SH-SY5Y (cell line): Measurements from ENCODE around the gene ITLN1.

ENCODE experiments used
- GATA2 ChIP-seq: IDR thresholded peaks from 2 replicates; pipeline ENCODE4 v1.6.1; 2011; ENCODE audit warnings: mild to moderate bottlenecking, low read depth, low read length
- GATA3 ChIP-seq: IDR thresholded peaks from 2 replicates; pipeline ENCODE4 v1.6.1; 2011; ENCODE audit warnings: low read depth, mild to moderate bottlenecking, low read length, moderate library complexity

GRCh38 chr1:160911441-160911840 lies 26.5 kb upstream of the ITLN1 start:
- TF ChIP-seq GATA3, result no peak
- TF ChIP-seq GATA2, result no peak
